BE2C (cell line): ENCODE measurements around the gene TXN.
"Not testable (repeated sequence)": the region's sequence is repeated elsewhere in the genome, so short reads cannot be mapped to it uniquely, and the experiment has no call there.

Experiments used
- DNase-seq: peaks from one replicate; pipeline ENCODE4 v3.0.0-alpha.2; 2020
- H3K27me3 ChIP-seq: fragments of 250-450 bp; sonication (Bioruptor Pico); 2 replicates; pipeline ENCODE4 v1.5.1; 2020; ENCODE audit warnings: mild to moderate bottlenecking
- H3K36me3 ChIP-seq: fragments of 250-450 bp; sonication (Bioruptor Pico); 2 replicates; pipeline ENCODE4 v1.5.1; 2020; ENCODE audit warnings: mild to moderate bottlenecking
- H3K4me1 ChIP-seq: fragments of 250-450 bp; sonication (Bioruptor Pico); 2 replicates; pipeline ENCODE4 v1.5.1; 2020
- H3K4me3 ChIP-seq: 2 replicates; pipeline ENCODE4 v1.5.1; 2011; ENCODE audit warnings: low read depth, low read length
- H3K9me3 ChIP-seq: fragments of 250-450 bp; sonication (Bioruptor Pico); 2 replicates; pipeline ENCODE4 v1.5.1; 2020
- TF ChIP-seq, protein P1 (sequence below): IDR thresholded peaks from 2 replicates; pipeline ENCODE4 v1.5.1; 2012; ENCODE audit warnings: mild to moderate bottlenecking, low read depth, low read length

Gene TXN

GRCh38 chr9:110214090-110214489 lies 42.2 kb downstream of the TXN start:
- no peak for DNase-seq
- peaks cover 7% of the 10 kb centered on the region for H3K27me3 ChIP-seq
- no peaks in the 10 kb centered on the region for H3K4me1 ChIP-seq
- H3K4me3 ChIP-seq, result no peak overlapping the region
- no peaks in the 10 kb centered on the region for H3K36me3 ChIP-seq
- TF ChIP-seq, protein P1, sequence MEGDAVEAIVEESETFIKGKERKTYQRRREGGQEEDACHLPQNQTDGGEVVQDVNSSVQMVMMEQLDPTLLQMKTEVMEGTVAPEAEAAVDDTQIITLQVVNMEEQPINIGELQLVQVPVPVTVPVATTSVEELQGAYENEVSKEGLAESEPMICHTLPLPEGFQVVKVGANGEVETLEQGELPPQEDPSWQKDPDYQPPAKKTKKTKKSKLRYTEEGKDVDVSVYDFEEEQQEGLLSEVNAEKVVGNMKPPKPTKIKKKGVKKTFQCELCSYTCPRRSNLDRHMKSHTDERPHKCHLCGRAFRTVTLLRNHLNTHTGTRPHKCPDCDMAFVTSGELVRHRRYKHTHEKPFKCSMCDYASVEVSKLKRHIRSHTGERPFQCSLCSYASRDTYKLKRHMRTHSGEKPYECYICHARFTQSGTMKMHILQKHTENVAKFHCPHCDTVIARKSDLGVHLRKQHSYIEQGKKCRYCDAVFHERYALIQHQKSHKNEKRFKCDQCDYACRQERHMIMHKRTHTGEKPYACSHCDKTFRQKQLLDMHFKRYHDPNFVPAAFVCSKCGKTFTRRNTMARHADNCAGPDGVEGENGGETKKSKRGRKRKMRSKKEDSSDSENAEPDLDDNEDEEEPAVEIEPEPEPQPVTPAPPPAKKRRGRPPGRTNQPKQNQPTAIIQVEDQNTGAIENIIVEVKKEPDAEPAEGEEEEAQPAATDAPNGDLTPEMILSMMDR, result no peak
- no peaks in the 10 kb centered on the region for H3K9me3 ChIP-seq

DNA sequence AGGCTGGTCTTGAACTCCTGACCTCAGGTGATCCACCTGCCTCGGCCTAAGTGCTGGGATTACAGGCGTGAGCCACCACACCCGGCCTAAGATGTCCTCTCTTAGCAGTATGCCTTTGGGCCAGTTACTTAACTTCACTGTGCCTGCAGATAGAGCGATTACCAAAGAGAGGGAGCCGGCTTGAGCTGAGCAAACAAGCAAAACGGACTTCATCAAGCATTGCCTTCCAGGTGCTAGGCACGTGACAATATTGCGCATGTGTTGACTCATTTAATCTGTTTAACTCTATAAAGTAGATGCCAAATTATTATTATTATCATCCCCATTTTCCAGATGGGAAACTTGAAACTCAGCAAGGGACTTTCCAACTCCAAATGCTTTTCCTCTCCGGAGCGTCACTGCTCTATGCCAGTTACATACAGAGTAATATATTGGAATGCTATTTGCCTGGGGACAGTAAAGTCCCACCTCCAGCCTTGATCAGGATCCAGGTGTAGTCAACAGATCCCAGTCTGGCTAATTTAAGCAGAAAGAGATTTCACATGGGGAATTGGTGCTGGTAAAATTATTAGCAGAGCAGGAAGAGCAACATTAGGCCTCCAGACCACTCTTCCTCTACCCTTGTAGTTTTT lies 42.8 kb downstream of the TXN start:
- no peaks in the 10 kb centered on the region for H3K4me1 ChIP-seq
- no peak for DNase-seq
- no peak overlapping the region for H3K4me3 ChIP-seq
- no peaks in the 10 kb centered on the region for H3K36me3 ChIP-seq
- TF ChIP-seq, protein P1, result no peak
- H3K9me3 ChIP-seq, result no peaks in the 10 kb centered on the region
- H3K27me3 ChIP-seq, result peaks cover 4% of the 10 kb centered on the region; the same call in 1 of the 2 replicates

- Histone ChIP-seq H3K9me3 (no peaks in the 10 kb centered on the region), H3K27me3 (peaks cover 8% of the 10 kb centered on the region; the same call in 1 of the 2 replicates), H3K4me3 (no peak within 1 kb of the TSS), H3K36me3 (no peaks in the 10 kb centered on the region), H3K4me1 (no peaks in the 10 kb centered on the region)
- no peak for DNase-seq
- TF ChIP-seq, protein P1, result no peak
Observed at GRCh38 chr9:110208031-110208430, 48.3 kb downstream of the TXN start, which contains the start of gene C9orf152. Gene C9orf152 (minus strand): TSS chr9:110208159. CDS start chr9:110207579, 580 bp downstream.

- no peak overlapping the region for H3K4me3 ChIP-seq
- TF ChIP-seq, protein P1, result no peak
- DNase-seq, result no peak
- H3K27me3 ChIP-seq, result peaks cover 8% of the 10 kb centered on the region; the same call in 1 of the 2 replicates
- no peaks in the 10 kb centered on the region for H3K9me3 ChIP-seq
- no peaks in the 10 kb centered on the region for H3K4me1 ChIP-seq
- no peaks in the 10 kb centered on the region for H3K36me3 ChIP-seq
Observed at GRCh38 chr9:110207071-110207641, 49.2 kb downstream of the TXN start.

DNA sequence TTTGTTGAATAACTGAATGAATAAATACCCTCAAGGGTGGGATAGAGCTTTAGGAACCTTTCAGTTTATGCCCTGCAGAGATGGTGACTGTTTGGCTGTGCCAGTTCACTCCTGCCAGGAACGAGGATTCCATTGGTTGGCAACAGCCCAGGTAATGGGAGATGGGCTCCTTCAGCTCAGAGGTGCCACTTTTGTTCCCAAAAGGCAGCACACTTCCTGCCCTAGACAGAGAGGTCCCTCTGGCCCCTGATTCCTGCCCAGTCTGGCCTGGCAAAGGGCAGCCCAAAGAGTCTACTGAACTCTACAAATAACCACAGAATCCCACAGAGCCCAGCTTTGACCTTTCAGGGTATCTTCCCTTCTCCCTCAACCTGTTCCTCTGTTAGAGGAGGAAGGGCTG lies 49.9 kb downstream of the TXN start:
- TF ChIP-seq, protein P1, result no peak
- H3K27me3 ChIP-seq, result peaks cover 8% of the 10 kb centered on the region; the same call in 1 of the 2 replicates
- H3K9me3 ChIP-seq, result no peaks in the 10 kb centered on the region
- H3K4me1 ChIP-seq, result no peaks in the 10 kb centered on the region
- DNase-seq, result no peak
- H3K36me3 ChIP-seq, result no peaks in the 10 kb centered on the region
- H3K4me3 ChIP-seq, result no peak overlapping the region

DNA sequence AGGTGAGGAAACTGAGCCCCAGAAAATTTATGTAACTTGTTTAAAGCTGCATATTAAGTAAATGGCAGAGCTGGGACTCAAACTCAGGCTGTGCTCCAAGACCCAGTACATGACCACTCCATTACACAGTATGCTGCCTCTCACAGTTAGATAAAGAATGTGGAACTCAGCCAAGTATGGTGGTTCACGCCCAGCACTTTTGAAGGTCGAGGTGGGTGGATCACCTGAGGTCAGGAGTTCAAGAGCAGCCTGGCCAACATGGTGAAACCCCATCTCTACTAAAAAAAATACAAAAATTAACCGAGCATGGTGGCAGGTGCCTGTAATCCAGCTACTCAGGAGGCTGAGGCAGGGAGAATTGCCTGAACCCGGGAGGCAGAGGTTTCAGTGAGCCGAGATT lies 50.7 kb downstream of the TXN start:
- H3K36me3 ChIP-seq, H3K27me3 ChIP-seq, H3K4me1 ChIP-seq, DNase-seq, H3K4me3 ChIP-seq, H3K9me3 ChIP-seq: not testable (repeated sequence)
